Activated T-cell treated with anti-CD3 and anti-CD28 coated beads, Interleukin-2, amount 50 U/mL, for 72 hours (primary cell): ENCODE data around the gene KDF1. TPM values are rescaled to one million over a fixed set of nuclear protein-coding genes. Genes with fewer than 3 reads are reported as not detected.

ENCODE experiments used
- total RNA-seq, 2 donors: library from RNA; stranded (reverse); gene quantifications; one replicate each; pipeline ENCODE4 v1.2.3, GENCODE V29; 2022

Gene KDF1
- total RNA-seq, 2 donors from 2014 or later, result 1.1 TPM

Other genes with a start within 250 kb of the KDF1 start
- gene PIGV, start 172.5 kb downstream of the KDF1 start, total RNA-seq, result 10 to 100 TPM; 19.4 to 20.0 TPM
- gene ZDHHC18, start 133.8 kb downstream of the KDF1 start, total RNA-seq, result 10 to 100 TPM; 64.4 to 80.2 TPM
- 1 to 10 TPM in 1 of 2 donors, under 1 TPM in 1; 0.86 to 2.2 TPM for gene SFN, start 97.3 kb downstream of the KDF1 start, total RNA-seq
- 10 to 100 TPM; 54.8 to 55.5 TPM for gene GPN2, start 70.2 kb downstream of the KDF1 start, total RNA-seq
- gene GPATCH3, start 60.0 kb downstream of the KDF1 start, total RNA-seq, result 10 to 100 TPM; 10.9 to 11.9 TPM
- gene NR0B2, start 46.5 kb downstream of the KDF1 start, total RNA-seq, result not detected
- 10 to 100 TPM; 61.6 to 78.5 TPM for gene NUDC, start 38.7 kb downstream of the KDF1 start, total RNA-seq
- gene TRNP1, start 33.2 kb upstream of the KDF1 start, total RNA-seq, result under 1 TPM; 0.49 to 0.96 TPM
- gene TENT5B, start 52.4 kb upstream of the KDF1 start, total RNA-seq, result under 1 TPM in 1 of 2 donors, not detected in 1; 0.19 TPM
- 10 to 100 TPM; 25.5 to 28.2 TPM for gene SLC9A1, start 194.7 kb upstream of the KDF1 start, total RNA-seq